NCI-H2196 (cell line): ENCODE measurements around the gene SFPQ.
"Not testable (repeated sequence)": the region's sequence is repeated elsewhere in the genome, so short reads cannot be mapped to it uniquely, and the experiment has no call there.

Experiments used
- DNase-seq: peaks from one replicate; lab custom pipeline; 2025; ENCODE audit not compliant: unreplicated experiment; lab: John Stamatoyannopoulos, UW

Gene SFPQ

DNA sequence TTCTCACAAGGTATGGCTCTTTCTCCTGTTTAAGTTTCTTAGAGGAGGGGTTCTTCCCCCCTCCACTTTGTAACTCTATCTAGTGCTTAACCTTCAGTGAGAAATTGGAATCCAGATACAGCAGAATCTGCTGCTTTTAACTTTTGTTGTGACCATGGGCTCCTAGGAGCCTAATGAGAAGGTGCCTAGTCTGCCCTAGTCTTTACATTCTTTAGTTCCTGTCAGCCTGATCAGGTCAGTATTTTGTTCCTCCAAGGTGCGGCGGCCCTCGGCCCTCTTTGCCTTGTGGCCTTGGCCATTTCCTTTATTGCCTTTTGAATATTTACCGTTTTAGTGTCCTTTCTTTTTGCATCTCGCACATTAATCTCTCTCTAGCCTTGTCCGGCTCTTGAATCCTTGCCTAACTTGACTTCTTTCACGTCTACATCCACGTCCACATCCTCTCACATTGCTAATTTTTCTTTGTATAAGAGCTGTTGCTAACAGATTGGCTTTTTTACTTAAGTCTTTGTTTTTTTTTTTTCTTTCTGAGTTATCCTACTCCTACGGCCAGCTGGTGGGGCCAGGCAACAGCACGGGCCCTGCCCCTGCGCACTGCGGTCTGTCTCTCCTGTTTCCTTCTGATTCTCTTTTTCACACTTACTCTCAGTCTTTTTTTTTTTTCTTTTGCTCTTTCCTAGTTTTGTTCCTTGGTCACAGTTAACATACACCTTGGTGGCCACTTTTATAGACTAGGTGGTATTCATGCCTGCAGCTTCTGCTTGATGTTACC, 49.0 kb downstream of the SFPQ start:
- no peak for DNase-seq

GRCh38 chr1:35142728-35143127, 50.2 kb downstream of the SFPQ start:
- not testable (repeated sequence) for DNase-seq

DNA sequence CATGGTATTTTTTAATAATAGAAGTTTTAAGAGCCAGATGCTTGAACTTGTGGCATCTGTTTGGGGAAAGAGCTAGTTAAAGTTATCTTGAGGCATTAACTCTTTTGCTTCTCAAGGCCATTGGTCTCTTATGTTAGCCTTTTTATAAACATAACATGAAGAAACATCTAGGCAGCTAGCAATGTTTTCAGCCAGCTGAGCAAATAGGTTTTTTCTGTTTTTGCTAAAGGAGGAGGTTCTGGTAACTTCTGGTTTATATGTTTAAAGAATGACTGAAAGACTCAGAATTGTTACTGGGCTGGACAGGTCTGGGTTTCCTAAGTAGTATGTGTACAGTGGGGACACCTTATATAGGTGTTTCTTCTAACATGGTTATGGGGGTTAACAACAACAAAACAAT, 50.7 kb downstream of the SFPQ start:
- not testable (repeated sequence) for DNase-seq

DNA sequence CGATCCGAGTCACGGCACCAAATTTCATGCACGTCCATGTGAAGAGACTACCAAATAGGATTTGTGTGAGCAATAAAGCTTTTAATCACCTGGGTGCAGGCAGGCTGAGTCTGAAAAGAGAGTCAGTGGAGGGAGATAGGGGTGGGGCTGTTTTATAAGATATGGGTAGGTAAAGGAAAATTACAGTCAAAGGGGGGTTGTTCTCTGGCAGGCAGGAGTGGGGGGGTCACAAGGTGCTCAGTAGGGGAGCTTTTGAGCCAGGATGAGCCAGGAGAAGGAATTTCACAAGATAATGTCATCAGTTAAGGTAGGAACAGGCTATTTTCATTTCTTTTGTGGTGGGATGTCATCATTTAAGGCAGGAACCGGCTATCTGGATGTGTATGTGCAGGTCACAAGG, 55.4 kb downstream of the SFPQ start:
- DNase-seq, result not testable (repeated sequence)

DNA sequence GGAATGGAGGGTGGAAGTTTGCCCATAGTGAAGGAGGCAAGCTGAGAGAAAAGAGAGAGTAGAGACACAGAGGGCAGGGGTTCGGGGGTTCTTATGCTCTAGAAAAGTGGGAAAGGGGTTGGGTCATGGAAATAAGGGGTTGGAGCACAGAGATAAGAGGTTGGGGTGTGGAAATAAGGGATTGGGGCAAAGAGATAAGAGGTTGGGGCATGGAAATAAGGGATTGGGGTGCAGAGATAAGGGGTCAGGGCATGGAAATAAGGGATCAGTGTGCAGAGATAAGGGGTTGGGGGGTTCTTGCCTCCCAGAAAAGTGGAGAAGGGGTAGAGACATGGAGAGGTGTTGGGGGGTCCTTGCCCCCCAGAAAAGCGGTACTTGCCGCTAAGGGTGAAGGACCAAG, 56.2 kb downstream of the SFPQ start:
- no peak for DNase-seq
